HG03060 (cell line): ENCODE results near the gene NDUFB4.
A peak's percentile ranks its signal among the peaks of the same experiment; 100 is the strongest.
"Not testable (repeated sequence)": the region's sequence is repeated elsewhere in the genome, so short reads cannot be mapped to it uniquely, and the experiment has no call there.

Experiments
- ATAC-seq: cut with Tn5 transposase; IDR thresholded peaks from one replicate; pipeline ENCODE4 v1.9.1; 2021; ENCODE audit warnings: low read depth, moderate number of reproducible peaks; ENCODE audit not compliant: unreplicated experiment

Gene NDUFB4

DNA sequence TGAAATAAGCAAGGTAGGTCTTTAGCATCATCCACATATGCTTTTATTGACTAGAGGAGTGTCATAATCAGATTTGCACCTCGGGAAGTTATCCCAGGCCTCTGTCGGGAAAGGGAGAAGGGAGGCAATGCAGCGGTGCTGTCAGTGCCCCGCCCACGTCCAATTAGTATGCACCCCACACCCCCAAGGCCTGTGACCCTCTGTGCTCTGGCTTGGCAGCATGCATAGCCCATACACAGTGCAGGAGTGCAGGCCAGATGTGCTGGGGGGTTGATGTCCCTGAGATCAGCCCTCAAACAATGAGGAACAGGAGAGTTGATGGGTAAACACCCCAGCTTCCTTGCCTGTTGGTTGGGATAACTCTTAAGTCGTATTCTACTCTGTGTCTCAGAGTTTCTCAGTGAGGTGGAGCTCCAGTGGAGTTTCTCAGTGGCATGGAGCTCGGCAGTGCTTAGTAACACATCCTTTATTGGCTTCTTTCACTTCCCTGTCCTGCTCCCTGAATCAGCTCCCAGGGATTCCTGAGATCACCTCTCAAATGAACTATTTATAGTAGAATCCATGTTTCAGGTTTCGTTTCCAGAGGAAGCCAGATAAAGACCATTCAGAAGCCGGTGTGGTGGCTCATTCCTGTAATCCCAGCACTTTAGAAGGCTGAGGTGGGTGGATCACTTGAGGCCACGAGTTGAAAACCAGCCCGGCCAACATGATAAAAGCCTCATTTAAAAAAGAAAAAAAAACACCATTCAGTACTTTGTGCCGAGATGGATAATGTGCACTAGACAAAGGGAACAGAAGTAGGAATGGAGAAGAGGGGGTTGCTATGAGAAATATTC lies 26.7 kb upstream of the NDUFB4 start:
- ATAC-seq, result no peak

DNA sequence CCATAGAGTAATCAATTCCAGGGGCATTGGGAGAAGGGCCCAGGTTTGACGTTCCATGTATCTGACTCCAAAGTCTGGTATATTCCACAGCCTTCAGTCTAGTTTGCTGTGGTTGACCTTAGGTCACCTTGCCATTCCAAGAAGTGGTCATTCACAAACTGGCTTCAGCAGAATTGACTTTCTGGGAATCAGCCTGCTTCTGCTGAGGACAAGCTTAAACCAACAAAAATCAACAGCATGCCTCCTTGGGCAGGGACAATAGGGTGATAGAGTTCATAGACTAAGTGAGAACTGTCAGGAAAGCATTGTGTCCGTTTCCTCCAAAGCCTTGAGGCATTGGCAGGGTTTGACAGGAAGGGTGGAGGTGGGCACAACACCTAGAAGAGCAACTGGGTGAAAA lies 24.1 kb upstream of the NDUFB4 start:
- no peak for ATAC-seq

DNA sequence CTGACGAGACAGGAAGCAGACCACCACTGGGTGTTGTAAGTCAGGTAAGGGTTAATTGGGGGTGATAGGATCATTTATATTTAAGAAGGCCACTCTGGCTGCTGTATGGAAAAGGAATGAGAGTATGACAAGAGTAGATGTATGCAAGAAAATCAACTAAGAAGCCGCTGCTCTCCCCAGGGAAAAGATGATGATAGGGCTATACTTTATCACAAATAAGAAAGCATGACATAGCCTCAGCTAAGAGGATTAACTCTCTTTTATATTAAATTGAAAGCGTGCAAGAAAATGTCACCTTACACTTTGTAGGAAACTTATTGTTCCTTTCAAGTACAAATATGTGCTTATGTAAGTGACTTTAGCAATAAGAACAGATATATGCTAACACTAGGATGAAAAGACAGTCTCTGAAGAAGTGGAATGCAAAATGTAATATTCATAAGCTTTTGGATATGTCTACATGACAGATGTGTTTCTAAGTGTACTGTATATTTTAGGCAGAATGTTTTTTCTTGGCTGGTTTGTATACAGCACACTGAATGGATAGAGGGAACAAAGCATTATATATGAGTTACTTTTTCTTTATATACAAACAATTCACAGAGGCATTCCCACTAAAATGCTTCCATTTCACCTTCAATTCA lies 8.7 kb upstream of the NDUFB4 start:
- no peak for ATAC-seq

DNA sequence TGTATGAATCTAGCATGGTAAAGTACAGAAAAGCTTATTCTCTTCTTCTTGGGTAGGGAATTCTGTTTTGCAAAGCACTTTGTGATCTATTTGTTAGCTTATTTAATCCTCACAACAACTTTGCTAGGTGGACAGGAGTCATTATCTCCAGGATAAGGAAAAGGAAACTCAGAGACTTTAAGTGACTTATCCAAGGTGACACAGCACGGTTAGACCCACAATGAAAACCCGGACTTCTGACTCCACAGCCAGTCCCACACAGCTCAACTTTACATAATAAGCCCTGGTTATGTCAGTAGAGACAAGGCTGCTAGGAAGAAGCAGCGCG lies 384 bp upstream of the NDUFB4 start:
- ATAC-seq, result no peak

DNA sequence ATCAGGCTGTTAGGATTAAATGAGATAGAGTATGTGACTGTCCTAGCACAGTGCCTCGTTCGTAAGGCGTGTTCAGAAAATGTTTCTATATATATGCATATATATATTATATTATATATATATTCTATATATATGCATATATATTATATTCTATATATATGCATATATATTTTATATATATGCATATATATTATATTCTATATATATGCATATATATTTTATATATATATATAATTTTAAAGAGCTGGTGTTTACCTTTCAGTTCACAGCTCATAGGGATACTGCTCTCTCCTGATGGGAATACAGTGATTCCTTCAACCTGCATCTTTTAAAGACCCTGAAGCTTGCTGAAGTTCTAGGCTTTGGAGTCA lies 702 bp downstream of the NDUFB4 start:
- no peak for ATAC-seq

DNA sequence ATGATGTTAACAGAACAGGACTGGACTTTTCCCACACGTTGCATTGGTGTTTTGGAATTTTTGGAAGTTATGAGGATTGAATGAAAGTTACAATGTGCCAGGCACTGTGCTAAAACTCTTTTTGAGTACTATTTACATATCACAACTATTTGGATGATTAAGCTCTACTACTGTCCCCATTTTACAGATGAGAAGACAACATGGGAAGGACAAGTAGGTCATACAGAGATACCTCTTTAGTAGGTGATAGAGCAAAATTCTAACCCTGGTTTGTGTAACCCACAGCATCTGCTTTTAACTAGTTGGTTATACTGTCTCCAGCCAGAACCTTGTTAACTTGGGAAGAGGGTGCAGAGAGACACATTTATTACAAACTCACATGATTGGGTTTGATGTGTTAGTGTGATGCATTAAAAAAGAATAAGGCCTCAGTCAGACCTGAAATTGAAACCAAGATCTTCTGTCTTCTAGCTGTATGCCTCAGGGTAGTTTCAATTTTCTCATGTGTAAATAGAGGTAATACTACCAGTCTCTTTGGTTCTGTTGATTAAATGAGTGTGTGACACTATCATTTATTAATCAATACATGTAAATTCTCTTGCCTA lies 1.4 kb downstream of the NDUFB4 start:
- peak; percentile 24 for ATAC-seq

DNA sequence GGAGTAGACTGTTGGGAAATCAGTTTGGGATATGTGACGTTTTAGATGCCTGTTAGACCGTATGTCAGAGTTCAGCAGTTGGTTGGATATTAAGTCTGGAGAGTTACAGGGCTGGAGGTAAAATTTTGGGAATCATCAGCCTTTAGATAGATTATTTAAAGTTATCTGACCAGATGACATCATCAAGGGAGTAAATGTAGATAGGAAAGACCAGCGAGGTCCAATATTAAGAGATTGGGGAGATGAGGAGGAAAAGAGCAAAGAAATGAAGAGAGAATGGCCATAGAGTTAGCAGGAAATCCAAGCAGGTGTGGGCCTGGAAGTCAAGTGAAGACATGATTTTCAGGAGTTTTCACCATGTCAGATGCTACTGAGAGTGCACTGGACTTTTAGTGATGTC lies 3.1 kb downstream of the NDUFB4 start:
- no peak for ATAC-seq

DNA sequence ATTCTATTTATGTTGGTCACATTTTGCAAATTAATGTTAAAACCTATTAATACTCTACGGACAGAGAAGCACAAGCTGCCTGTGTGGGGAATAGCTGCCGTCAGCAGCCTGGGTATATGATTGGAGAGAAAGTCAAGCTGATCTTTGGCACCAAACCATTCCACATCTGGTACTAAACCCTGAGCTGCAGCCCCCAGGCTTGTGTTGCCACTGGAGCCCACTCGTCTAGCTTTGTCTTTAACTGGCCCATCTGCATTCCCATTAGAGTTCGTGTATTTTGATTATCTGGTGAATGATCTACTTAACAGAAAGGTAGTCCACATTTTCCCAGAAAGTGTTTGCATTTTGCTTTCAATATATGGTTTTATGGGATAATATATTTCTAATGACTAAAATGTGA lies 5.4 kb downstream of the NDUFB4 start:
- no peak for ATAC-seq

DNA sequence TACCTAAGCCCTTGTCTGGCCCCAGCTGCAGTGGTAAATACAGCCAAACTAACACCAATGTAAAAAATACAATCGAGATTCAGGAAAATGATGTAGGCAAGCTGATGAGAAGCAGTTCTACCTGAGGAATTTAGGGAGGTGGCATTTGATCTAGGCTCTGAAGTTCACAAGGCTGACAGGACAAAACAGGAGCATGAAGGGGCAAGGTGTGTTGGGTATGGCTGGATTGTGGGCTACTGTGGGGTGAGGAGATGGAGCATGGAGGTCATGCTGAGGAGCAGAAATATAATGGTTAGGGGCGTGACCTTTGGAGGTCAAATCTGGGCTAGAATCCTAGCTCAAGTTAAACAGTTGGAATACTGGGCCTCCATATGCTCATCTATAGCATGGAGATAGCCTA lies 6.5 kb downstream of the NDUFB4 start:
- ATAC-seq, result no peak

DNA sequence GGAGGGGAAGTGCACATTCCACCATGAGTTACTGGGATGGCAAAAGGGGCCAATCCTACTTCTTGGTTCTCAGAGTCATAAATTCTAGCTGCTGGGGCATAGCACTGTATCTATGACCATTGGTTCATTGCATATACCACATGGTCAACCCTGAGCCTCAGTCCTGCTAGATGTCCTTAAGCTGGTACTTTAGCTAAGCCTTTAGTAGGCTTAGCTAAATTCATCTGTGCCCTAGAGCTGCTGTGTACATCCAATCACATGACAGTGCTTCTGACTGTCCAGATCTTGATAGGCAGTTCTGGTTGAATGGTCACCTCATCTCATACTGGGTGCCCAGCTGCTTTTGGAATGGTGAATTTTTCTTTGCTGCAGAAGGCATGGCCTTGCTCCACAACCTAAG lies 8.2 kb downstream of the NDUFB4 start:
- no peak for ATAC-seq

DNA sequence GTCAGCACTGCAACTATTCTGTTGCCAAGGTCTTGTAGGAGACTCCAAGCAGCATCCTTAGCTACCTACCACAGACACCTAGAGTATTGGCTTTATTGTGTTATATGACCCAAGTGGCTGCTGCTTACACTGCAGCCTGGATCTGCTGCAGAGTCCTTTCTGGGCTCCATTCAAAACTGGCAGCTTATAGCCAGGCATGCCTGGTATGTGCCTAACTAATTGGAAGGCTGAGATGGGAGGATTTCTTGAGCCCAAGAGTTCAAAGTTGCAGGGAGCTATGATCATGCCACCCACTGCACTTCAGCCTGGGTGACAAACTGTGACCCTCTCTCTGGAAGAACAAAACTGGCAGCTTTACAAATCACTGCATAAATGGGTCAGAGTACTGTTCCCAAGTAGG lies 8.6 kb downstream of the NDUFB4 start:
- no peak for ATAC-seq

DNA sequence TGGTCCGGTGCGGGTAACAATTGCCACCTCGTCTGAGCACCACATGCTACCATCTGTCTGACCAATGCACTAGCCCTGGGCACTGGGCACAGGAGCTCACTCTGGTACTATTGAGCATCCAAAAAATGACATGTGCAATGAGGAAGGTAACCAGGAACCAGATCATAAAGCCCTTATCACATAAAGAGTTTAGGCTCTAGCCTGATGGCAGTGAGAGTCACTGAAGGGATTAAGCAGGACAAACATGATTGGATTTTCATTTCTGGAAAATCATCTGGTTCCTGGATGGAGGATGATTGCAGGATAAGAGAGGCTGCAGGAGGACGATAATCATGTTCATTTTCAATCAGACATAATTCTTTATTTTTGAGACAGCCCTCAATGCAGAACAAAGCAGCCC lies 12.4 kb downstream of the NDUFB4 start:
- no peak for ATAC-seq

DNA sequence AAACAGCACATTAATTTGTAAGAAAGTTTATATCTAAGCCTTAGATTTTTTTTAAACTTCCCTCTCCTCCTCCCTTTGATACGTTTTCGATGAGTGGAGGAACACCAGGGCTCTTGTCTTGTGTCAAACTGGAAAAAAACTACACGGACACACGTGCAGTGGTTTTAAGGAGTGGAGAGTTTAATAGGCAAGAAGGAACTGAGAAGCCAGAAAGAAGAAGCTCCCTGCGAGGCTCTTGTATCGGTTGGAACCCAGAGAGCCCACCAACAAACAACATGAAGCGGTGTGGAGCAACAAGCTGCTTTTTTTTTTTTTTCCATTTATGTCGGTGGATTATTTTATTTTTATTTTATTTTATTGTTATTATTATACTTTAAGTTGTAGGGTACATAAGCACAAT lies 18.6 kb downstream of the NDUFB4 start:
- ATAC-seq, result no peak

DNA sequence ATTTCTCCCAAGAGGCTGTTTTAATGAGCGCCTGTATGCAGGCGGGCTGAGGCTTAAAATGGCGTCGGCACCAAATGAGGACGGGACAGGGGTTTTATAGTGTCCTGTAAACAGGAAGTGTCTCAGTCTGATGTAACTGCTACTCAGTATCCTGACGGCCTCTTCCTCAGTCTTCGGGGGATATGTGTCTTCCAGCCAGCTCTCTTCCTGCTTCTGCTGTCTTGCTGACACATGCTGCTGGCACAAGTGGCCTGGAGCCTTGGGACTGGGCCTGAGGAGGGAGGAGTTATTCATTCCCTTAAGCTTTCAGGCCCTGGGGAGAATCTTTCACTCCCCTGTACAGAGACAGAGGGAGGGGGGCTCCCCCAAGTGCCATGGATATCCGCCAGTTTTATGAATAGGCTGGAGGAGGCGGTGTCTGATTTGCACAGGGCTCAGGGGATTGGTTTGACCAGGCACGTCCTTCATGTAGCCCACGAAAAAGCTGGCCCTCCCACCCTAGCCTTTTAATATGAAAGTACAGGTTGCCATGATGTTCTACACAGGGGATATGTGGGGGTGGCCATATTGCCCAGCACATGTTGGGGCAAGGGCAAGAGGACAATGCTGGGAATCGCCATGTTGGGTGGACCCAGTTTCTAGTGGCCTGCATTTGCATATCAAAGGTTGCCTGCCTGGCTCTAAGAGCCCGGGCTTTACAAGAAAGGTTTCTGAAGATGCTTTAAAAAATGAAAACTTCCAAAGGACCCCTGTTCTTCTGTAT lies 19.9 kb downstream of the NDUFB4 start:
- ATAC-seq, result no peak

DNA sequence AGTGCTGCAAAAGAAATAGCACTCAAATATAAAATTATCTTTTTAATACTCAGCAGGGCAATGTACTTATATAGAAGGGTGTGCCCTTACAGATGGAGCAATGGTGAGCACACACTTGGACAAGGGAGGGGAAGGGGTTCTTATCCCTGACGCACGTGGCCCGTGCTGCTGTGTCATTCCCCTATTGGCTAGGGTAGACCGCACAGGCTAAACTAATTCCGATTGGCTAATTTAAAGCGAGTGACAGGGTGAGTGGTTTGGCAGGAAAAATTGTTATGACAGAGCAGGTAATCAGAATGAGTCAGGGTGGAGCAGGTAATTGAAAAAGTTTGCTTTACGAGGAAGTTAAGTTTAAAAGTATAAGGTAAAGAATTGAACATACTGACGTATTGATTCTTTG lies 20.6 kb downstream of the NDUFB4 start:
- not testable (repeated sequence) for ATAC-seq

DNA sequence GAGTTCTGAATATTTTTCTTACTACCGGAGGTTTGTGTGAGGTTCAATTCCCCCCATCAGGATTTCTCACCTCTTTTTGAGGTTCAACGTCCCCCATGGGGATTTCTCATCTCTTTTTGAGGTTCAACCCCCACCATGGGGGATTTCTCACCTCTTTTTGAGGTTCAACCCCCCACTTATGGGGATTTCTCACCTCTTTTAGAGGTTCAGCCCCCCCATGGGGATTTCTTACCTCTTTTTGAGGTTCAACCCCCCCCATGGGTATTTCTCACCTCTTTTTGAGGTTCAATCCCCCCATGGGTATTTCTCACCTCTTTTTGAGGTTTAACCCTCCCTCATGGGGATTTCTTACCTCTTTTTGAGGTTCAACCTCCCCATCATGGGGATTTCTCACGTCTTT lies 26.3 kb downstream of the NDUFB4 start:
- no peak for ATAC-seq

DNA sequence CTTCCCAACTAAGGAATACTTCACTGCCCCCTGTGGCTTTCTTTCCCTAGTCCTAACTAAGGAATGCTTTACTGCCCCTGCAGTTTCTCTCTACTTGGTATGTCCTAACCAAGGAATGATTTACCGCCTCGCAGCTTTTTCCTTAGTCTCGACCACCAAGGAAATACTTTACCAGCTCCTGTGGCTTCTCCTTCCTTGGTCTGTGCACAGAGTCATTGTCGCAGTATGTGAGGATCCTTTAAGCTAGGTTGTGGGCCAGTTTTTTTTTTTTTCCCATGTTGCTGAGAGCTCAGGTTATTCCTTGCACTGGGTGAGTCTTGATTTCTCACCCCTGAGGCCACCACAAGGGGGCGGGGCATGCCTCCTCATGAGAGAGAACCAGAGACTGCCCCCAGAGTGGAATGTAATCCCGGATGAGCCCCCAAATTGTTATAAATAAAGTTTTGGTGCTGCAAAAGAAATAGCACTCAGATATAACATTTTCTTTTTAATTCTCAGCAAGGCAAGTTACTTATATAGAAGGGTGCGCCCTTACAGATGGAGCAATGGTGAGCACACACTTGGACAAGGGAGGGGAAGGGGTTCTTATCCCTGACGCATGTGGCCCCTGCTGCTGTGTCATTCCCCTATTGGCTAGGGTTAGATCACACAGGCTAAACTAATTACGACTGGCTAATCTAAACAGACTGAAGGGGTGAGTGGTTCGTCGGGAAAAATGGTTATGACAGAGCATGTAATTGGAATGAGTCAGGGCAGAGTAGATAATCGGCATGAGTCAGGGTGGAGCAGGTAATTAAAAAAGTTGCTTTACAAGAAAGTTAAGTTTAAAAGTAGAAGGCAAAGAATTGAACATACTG lies 27.0 kb downstream of the NDUFB4 start:
- ATAC-seq, result no peak

DNA sequence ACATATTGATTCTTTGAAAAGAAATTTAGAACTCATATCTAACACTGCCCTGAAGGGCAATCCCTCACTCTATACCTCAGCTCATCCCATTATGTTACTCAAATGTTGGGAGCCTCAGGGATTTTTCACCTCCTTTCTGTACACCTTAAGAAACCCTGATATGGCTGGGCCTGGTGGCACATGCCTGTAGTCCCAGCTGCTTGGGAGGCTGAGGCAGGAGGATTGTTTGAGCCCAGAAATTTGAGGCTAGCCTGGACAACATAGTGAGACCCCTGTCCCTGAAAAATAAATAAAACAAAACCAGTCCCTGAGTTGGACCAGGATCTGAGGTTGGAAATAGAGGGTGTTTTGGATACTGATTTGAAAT lies 27.6 kb downstream of the NDUFB4 start:
- no peak for ATAC-seq

DNA sequence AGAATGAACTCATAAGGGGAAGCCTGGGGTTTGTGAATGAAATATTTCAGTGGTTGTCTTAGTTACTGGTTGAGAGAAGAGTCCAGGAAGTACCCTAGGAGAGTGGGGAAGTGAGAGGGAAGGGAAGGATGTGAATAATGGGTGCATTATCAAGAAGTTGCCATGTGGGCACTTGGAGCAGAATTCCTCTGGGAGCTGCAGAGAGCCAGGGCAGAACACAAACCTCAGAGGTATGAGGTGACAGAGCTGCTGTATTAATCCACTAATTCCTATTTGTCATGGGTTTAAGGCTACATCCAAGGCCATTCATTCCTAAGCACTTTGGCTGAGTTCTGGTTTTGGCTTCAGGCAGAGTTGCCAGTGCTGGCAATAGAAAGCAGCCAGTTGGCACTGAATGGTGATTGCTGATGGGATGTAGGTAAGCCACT lies 29.0 kb downstream of the NDUFB4 start:
- ATAC-seq, result no peak

DNA sequence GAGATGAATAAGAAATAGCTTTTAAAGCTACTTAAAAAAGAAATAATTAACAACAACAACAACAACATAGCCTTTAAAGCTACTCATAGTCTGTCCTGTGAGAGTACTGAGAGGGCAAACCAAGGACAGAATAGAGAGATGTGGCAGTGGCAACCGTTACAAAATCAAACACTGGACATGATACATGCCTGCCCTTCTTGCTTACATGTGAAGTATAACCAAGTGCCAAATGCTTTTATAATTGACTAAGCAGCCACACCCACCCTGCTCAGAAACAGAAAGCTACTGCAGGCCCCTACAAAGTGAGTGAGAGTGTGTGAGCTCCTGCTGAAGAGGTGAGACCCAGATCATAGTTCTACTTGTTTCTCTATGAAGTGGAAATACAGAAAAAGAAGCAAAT lies 38.4 kb downstream of the NDUFB4 start:
- ATAC-seq, result no peak
